ENCODE data around the gene CCDC88A. TPM values are rescaled to one million over a fixed set of nuclear protein-coding genes. Genes with fewer than 3 reads are reported as not detected.
"Not testable (repeated sequence)": the region's sequence is repeated elsewhere in the genome, so short reads cannot be mapped to it uniquely, and the experiment has no call there.

Gene CCDC88A
- polyA plus RNA-seq, 3 donors = 50.7 to 79.0 (median 71.5) TPM

GRCh38 chr2:55330541-55331297 lies 88.9 kb downstream of the CCDC88A start:
- no peak for DNase-seq

- no peak for DNase-seq
Observed at GRCh38 chr2:55327470-55328230, 92.0 kb downstream of the CCDC88A start.

GRCh38 chr2:55314985-55315384 lies 104.7 kb downstream of the CCDC88A start:
- DNase-seq = no peak

GRCh38 chr2:55311444-55311870 lies 108.2 kb downstream of the CCDC88A start:
- DNase-seq = no peak

- no peak for DNase-seq
Observed at GRCh38 chr2:55309446-55309845, 110.2 kb downstream of the CCDC88A start.

GRCh38 chr2:55302241-55302640 lies 117.4 kb downstream of the CCDC88A start:
- no peak for DNase-seq

GRCh38 chr2:55301277-55301676 lies 118.4 kb downstream of the CCDC88A start:
- DNase-seq = no peak

- DNase-seq = no peak
Observed at GRCh38 chr2:55296393-55296792, 123.3 kb downstream of the CCDC88A start.

- DNase-seq = no peak
Observed at GRCh38 chr2:55283083-55283482, 136.6 kb downstream of the CCDC88A start.

- DNase-seq = peak; percentile 62
Observed at GRCh38 chr2:55282110-55282917, 137.3 kb downstream of the CCDC88A start.

- DNase-seq = not testable (repeated sequence)
Observed at GRCh38 chr2:55280851-55281546, 138.7 kb downstream of the CCDC88A start.

- not testable (repeated sequence) for DNase-seq
Observed at GRCh38 chr2:55279859-55280424, 139.7 kb downstream of the CCDC88A start.

GRCh38 chr2:55279214-55279835 lies 140.3 kb downstream of the CCDC88A start:
- DNase-seq = not testable (repeated sequence)

GRCh38 chr2:55277310-55277709 lies 142.3 kb downstream of the CCDC88A start:
- no peak for DNase-seq

- DNase-seq = not testable (repeated sequence)
Observed at GRCh38 chr2:55274346-55274745, 145.3 kb downstream of the CCDC88A start.

GRCh38 chr2:55269645-55269990 lies 150.0 kb downstream of the CCDC88A start:
- DNase-seq = no peak

GRCh38 chr2:55268907-55269644 lies 150.6 kb downstream of the CCDC88A start, which contains the start of gene MTIF2:
Gene MTIF2, minus strand, starts transcription at chr2:55269231. Its CDS starts 5,373 bp downstream, at chr2:55263858.
- DNase-seq = peak; percentile 95

- DNase-seq = no peak
Observed at GRCh38 chr2:55268288-55268906, 151.3 kb downstream of the CCDC88A start.

GRCh38 chr2:55259586-55259985 lies 160.1 kb downstream of the CCDC88A start:
- not testable (repeated sequence) for DNase-seq

GRCh38 chr2:55252832-55253231 lies 166.8 kb downstream of the CCDC88A start:
- no peak for DNase-seq

All from renal pelvis (tissue), 4 donors.